Midbrain (tissue), 1 donor: Measurements from ENCODE around the gene OR52N5.

Experiments
- DNase-seq: peaks from one replicate; lab custom pipeline; 2025; lab: John Stamatoyannopoulos, UW

Gene OR52N5

GRCh38 chr11:5783255-5783654 lies at the start of gene OR52N5:
Gene OR52N5, minus strand, starts transcription at chr11:5783355. Its CDS starts 4,721 bp downstream, at chr11:5778634.
- no peak for DNase-seq

GRCh38 chr11:5831196-5831829 lies 48.2 kb upstream of the OR52N5 start:
- DNase-seq: no peak

DNA sequence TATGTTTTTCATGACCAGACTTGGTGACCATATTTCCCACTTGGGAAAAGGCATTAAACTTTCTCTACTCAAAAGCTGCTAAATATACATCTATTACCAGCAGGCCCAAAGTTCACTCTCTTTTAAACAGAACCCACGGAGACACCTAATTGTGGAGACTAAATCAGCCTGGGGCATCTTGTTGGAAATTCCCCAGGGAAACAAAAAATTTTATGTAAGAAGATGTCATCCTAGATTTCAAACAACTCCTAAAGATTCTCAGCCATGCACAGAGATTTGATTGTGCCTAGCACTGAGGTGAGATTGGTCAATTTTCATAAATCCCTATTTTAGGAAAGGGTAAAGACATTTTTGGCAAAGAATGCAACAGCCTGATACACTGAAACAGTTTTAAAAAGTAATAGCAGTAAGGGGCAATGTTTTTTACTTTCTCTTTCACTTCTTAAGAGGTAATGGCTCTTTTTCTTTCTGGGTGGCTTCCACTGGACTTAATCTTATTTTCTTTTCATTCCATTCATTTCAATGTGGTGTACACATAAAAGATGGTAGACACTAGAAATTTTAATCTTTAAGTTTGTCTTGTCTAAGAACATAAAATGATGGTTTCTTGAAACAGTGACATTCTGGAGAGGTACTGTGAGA lies 35.2 kb upstream of the OR52N5 start:
- DNase-seq: no peak

DNA sequence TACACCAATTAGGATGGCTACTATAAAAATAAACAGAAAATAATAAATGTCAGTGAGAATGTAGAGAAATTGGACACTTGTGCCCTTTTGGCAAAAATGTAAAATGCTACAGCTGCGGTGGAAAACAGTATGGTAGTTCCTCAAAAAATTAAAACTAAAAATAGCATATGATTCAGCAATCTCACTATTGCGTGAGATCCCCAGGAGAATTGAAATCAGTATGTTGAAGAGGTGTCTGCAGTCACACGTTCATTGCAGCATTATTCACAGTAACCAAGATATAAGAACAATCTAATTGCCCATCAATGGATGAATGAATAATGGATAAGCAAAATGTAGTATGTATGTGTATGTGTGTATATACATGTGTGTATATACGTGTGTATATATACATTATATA lies 32.4 kb upstream of the OR52N5 start:
- DNase-seq: no peak

DNA sequence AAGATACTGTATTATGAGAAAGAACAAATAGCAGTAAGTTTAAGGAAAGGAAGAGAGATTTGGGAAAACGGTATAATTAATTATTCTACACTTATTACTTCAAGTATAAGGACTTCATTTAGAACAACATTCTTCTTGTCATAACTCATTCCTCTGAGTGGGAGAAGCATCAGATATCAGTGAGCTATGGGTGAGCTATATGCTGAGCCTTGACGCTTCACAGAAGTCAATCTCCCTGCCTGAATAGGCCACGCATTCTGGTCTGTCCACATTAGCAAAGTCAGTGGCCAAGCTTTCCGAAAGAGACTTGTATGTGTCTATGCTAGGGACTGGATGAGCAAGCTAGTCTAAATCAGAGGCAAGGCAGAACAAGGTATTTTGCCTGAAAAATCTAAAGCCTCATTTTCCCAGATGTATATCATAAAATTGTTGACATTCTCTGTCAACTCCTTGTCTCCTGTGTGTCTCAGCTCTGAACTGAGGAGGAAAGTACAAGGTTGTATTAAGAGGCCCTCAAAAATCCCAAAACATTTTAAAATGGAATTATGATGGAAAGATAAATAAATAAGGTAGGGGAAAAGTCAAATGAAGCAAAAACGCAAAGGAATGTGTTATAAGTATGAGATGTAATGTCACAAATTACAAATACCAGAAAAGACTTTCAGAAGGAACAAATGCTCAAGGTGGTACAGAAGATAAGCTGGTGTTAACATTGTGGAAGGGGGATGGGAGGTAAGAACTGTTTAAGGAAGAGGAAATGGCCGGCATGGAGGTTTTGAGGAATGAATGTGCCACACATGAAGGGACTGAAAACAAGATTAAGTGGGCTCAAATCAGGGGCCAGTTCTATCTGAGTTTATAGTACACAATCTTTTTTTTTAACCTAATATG lies 27.0 kb upstream of the OR52N5 start:
- no peak for DNase-seq

- no peak for DNase-seq
Measured at GRCh38 chr11:5809122-5809519, 26.0 kb upstream of the OR52N5 start.

DNA sequence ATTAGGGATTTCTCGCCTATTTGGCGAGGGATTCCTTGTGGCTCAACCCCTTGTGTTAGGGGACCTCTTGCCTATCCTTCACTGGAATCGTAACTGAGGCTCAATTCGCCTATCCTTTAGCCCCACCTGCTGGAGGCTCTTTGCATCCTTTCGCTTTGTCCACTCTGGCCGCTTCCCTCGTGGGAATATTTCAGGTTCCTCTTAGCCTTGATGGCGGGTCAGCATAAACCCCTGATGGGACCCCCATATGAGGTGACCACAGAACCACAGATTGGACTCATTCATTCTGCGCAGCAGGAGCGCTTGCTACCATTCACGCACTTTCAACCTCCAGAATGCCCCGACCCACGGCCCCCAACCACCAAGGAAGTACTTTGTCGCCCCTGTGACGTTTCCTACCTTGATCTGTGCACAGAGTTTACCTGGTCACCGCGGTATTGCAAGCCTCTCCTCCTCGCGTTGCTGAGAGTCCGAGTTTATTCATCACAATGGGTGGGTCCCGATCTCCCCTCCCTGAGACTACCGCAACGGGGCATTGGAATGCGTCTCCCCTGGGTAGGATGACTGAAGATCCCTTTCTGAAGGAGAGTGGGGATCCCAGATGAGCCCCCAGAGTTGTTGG lies 25.5 kb upstream of the OR52N5 start, which contains the start of gene OR52N2:
TSS of gene OR52N2 (plus strand) at position 425 of the 622 bp plus-strand sequence. CDS start 11,412 bp downstream, outside the sequence.
- DNase-seq: peak; percentile 79

GRCh38 chr11:5807580-5807979 lies 24.4 kb upstream of the OR52N5 start:
- no peak for DNase-seq

DNA sequence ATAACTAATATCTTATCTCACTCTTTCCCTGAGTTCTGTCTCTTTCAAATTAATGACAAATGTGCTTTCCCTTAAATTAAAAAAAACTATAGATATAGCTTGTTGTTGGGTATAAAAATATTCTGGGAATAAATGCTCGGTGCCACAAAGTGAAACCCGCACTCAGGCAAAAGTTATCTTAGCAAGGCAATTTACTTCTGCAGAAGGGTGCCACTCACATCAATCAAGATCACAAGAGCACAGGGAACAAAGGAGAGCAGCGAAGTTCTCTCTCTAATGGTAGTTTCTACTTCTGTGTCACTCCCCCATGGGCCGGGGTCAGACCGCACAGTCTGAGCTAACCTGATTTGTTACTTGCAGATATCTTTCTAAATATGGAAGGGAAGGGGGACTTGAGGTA lies 20.8 kb upstream of the OR52N5 start:
- no peak for DNase-seq

- no peak for DNase-seq
Measured at GRCh38 chr11:5796541-5796940, 13.4 kb upstream of the OR52N5 start.

DNA sequence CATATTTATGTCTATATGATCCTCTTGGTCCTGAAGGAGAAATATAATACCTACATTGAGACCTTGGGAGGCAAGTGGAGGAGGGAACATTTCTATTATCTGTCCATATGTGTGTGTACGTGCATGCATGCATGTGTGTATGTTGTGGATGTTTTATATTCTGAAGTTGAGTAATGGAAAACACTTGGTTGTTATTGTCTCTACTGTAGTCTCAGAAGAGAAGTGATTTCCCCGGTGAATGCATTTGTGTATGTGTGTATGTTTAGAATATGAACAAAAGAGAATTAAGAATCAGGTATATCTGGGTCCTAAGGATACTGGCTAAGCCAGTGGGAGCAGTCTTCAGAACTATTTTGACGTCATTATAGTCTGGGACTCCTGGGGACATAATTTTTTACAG lies 8.0 kb upstream of the OR52N5 start, which contains the start of gene OR52N1:
TSS of gene OR52N1 (minus strand) at position 101 of the 400 bp plus-strand sequence. CDS start 2,449 bp downstream, outside the sequence.
- no peak for DNase-seq

GRCh38 chr11:5767056-5767455 lies 16.1 kb downstream of the OR52N5 start:
- DNase-seq: no peak

- DNase-seq: no peak
Measured at GRCh38 chr11:5753943-5754342, 29.2 kb downstream of the OR52N5 start, which contains the start of gene OR52N4. Gene OR52N4, plus strand, starts transcription at chr11:5754243. Its CDS starts 498 bp downstream, at chr11:5754741.

- no peak for DNase-seq
Measured at GRCh38 chr11:5749836-5750235, 33.3 kb downstream of the OR52N5 start.

- DNase-seq: no peak
Measured at GRCh38 chr11:5746614-5747013, 36.5 kb downstream of the OR52N5 start.

DNA sequence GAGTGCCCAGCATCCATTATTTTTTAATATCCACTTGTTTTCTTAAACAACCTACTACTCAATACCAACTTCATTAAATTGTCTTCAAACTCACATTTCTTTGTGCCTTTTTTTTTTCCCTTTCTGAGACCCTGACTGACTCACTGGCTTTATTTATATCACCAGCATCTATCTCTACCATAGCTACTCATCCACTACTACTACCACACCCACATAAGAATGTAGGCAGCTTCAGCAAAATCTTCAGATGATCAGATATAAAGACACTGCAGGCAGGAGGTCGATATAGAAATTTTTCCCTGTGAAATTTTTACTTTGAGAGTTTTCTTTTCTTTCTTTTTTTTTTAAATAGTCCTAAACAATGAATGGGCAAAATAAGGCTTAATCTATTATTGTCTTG lies 44.7 kb downstream of the OR52N5 start:
- no peak for DNase-seq

- DNase-seq: no peak
Measured at GRCh38 chr11:5737670-5738392, 45.3 kb downstream of the OR52N5 start.

- no peak for DNase-seq
Measured at GRCh38 chr11:5737091-5737490, 46.1 kb downstream of the OR52N5 start.

DNA sequence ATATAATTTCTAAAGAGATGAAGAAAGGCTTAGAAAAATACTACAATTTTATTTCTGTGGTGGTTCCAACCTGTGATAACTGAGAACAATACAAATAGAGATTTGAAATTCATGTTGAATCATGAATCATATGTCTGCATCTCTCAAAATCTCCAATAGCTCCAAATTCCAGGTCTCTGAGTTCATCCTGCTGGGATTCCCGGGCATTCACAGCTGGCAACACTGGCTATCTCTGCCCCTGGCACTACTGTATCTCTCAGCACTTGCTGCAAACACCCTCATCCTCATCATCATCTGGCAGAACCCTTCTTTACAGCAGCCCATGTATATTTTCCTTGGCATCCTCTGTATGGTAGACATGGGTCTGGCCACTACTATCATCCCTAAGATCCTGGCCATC lies 46.8 kb downstream of the OR52N5 start, which contains the start of gene OR56B1:
TSS of gene OR56B1 (plus strand) at position 53 of the 400 bp plus-strand sequence. CDS start at position 122, 69 bp downstream.
- no peak for DNase-seq

GRCh38 chr11:5727691-5728090 lies 55.5 kb downstream of the OR52N5 start:
- DNase-seq: no peak

- DNase-seq: no peak
Measured at GRCh38 chr11:5726351-5726750, 56.8 kb downstream of the OR52N5 start.
